ENCODE results near the gene GALNT6.
A peak's percentile ranks its signal among the peaks of the same experiment; 100 is the strongest.

GALNT6 gene

GRCh38 chr12:51424662-51425539 is 33.7 kb upstream of the GALNT6 start, which contains the start of gene SLC4A8:
Gene SLC4A8, plus strand, starts transcription at chr12:51424831. Its CDS starts 157 bp downstream, at chr12:51424988.
- peak; percentile 17 for TF ChIP-seq FOXP2 (optimal IDR thresholded peaks at IDR 0.05; ENCODE audit: borderline replicate concordance, extremely low read depth, extremely low read length, insufficient read depth)
- TF ChIP-seq TAF1 (IDR thresholded peaks at IDR 0.05; ENCODE audit: borderline replicate concordance, insufficient read depth, low read length), result no peak
- no peak for TF ChIP-seq REST (IDR thresholded peaks at IDR 0.05; ENCODE audit: insufficient read depth in 1 of 2, low read depth in 2 of 2, low read length in 2 of 2)
- no peak for TF ChIP-seq SIN3A (IDR thresholded peaks at IDR 0.05; ENCODE audit: borderline replicate concordance, insufficient read depth, low read length)

GRCh38 chr12:51424094-51424661 is 33.0 kb upstream of the GALNT6 start:
- no peak for TF ChIP-seq TAF1 (IDR thresholded peaks at IDR 0.05; ENCODE audit: borderline replicate concordance, insufficient read depth, low read length)
- no peak for TF ChIP-seq SIN3A (IDR thresholded peaks at IDR 0.05; ENCODE audit: borderline replicate concordance, insufficient read depth, low read length)
- TF ChIP-seq FOXP2 (optimal IDR thresholded peaks at IDR 0.05; ENCODE audit: borderline replicate concordance, extremely low read depth, extremely low read length, insufficient read depth), result no peak
- no peak for TF ChIP-seq POLR2AphosphoS5 (IDR thresholded peaks at IDR 0.05; ENCODE audit: low read depth, low read length)
- no peak for TF ChIP-seq REST (IDR thresholded peaks at IDR 0.05; ENCODE audit: insufficient read depth in 1 of 2, low read depth in 2 of 2, low read length in 2 of 2)

GRCh38 chr12:51421266-51421884 is 30.2 kb upstream of the GALNT6 start:
- no peak for TF ChIP-seq TAF1 (IDR thresholded peaks at IDR 0.05; ENCODE audit: borderline replicate concordance, insufficient read depth, low read length)
- no peak for TF ChIP-seq POLR2AphosphoS5 (IDR thresholded peaks at IDR 0.05; ENCODE audit: low read depth, low read length)
- 0 out of 4 replicates have a peak, but pooled peaks of 1 of the 2 experiments have one; percentile 28 for TF ChIP-seq REST (IDR thresholded peaks at IDR 0.05; ENCODE audit: insufficient read depth in 1 of 2, low read depth in 2 of 2, low read length in 2 of 2)

GRCh38 chr12:51419425-51420193 is 28.4 kb upstream of the GALNT6 start:
- TF ChIP-seq REST (IDR thresholded peaks at IDR 0.05; ENCODE audit: insufficient read depth in 1 of 2, low read depth in 2 of 2, low read length in 2 of 2) (peak in 1 of 2 experiments; percentile 74; a peak in 1 of 4 replicates), POLR2AphosphoS5 (IDR thresholded peaks at IDR 0.05; ENCODE audit: low read depth, low read length) (no peak), SIN3A (IDR thresholded peaks at IDR 0.05; ENCODE audit: borderline replicate concordance, insufficient read depth, low read length) (0 out of 2 replicates have a peak, but pooled peaks have one; percentile 46)
